GM11168 (cell line): ENCODE results near the gene C1QTNF8.

Experiments used
- in situ Hi-C: fragments of 300-500 bp; cut with MboI; formaldehyde crosslinking; loops from one replicate; pipeline ENCODE4 v1.12.0; 2022; ENCODE audit warnings: low sequenced_read_pairs; ENCODE audit not compliant: unreplicated experiment

Gene C1QTNF8

GRCh38 chr16:1066584-1067172, 29.4 kb downstream of the C1QTNF8 start:
- in situ Hi-C loops = no loop called here

DNA sequence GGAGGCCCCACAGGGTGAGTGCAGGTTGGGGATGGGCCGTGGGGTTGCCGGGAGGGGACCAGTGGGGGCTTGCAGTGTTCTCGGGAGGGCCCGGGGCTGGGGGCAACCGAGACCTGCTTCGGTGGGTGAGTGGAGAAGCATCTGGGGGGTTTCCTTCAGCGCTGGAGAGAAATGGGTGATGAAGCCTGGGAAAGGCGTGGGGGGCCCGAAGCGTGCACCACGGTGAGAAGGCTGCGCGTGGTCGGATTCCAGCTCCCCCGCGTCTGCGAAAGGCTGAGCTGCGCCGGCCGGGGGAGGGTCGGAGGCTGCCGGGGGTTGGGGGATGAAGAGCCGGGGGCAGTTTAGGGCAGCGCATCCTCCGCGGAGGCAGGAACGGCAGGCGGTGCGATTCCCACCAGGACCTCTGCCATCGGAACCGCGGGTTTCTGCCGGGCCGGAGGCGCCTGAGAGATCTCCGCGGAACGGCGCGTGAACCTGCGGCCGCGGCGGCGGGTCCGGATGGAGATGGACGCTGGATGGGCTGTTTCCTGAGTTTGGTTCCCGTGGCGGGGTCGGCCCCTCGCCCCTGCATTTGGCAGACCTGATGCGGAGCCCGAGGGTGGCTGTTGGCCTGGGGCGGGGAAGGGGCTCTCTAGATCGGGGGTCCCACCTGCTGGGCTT, 30.4 kb downstream of the C1QTNF8 start:
- in situ Hi-C loops = no loop called here

DNA sequence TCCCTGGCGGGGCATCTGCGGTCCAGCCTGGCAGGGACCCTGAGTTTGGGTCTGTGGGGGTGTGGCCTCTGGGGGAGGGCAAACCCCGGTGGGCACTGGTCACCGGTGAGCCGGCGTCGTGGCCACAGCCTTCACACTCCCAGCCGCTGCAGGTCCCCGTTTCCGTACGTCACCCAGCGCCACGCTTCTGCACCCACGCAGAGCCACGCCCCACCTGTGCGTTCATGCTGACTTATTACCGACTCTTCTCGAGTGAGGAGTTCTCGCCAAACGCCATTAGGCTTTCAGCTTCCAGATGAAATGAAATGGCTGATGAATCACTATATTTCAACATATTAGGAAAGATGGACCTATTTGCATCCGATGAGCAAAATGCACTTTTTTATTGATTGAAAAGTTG, 32.3 kb downstream of the C1QTNF8 start:
- in situ Hi-C loops = no loop called here

DNA sequence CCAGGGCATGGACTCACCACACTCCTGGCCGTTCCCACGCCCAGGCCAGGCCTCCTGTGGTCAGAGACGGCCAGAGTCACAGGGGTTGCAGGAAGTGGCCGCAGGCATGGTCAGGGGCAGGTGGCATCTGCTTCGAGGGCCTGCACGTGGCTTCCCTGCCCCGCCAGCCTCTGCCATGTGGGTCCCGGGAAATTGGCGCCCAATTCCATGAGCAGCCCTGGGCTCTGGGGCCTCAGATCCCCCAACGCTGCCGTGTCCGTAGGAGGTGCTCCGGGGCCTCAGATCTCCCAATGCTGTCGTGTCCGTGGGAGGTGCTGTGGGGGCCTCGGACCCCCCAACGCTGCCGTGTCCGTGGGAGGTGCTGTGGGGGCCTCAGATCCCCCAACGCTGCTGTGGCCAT, 33.1 kb downstream of the C1QTNF8 start:
- in situ Hi-C loops = no loop called here

DNA sequence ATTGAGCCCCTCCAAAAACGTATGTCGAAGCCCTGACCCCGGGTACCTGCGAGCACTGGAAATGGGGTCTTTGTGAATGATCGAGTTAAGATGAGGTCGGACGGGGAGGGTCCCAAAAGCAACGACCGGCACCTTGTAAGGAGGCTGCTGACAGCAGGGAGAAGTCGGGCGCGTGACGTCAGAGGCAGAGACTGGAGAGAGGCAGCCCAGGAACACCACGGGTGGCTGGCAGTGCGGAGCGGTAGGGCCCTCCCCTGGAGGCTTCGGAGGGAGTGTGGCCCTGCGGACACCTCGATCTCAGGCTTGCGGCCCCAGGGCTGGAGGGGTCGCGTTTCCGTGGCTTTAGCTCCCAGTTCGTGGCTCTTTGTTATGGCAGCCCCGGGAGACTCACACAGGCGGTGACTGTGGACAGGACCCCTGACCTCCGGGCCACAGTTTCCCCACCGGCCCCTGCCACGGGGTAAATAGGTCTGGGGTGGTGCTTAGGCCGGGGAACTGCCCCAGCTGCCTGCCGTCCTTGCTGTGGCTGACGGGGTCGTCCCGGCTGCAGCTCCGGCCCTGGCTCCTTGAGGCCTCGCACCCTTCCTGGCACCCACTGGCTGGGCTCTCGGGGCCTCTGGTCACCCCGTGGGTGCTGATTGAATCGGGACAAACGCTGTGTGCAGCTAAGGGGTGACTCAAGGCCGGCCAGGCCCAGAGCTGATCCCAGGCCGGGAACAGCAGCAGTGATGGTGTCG, 34.1 kb downstream of the C1QTNF8 start:
- in situ Hi-C loops = no loop called here

GRCh38 chr16:1060416-1061340, 35.4 kb downstream of the C1QTNF8 start:
- in situ Hi-C loops = no loop called here

DNA sequence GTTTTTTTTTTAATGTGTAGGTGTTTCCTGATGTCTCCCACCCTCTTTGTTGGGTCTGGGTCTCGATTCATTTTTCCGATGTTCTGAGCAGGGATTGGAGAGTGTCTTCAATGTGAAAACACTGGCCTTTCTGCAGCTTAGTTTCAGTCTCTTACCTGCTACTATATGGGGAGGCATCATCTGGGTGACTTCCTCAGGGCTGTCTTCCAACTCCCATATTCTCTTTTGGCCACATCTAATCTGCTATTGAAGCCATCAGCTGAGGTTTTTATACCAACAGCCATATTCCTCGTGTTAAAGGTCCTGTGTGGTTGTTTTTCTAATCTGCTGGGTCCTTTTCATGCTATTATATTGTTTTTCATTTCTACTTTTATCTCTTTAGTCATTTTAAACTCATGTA, 36.7 kb downstream of the C1QTNF8 start:
- in situ Hi-C loops = no loop called here

GRCh38 chr16:1058216-1058615, 37.8 kb downstream of the C1QTNF8 start:
- in situ Hi-C loops = no loop called here

DNA sequence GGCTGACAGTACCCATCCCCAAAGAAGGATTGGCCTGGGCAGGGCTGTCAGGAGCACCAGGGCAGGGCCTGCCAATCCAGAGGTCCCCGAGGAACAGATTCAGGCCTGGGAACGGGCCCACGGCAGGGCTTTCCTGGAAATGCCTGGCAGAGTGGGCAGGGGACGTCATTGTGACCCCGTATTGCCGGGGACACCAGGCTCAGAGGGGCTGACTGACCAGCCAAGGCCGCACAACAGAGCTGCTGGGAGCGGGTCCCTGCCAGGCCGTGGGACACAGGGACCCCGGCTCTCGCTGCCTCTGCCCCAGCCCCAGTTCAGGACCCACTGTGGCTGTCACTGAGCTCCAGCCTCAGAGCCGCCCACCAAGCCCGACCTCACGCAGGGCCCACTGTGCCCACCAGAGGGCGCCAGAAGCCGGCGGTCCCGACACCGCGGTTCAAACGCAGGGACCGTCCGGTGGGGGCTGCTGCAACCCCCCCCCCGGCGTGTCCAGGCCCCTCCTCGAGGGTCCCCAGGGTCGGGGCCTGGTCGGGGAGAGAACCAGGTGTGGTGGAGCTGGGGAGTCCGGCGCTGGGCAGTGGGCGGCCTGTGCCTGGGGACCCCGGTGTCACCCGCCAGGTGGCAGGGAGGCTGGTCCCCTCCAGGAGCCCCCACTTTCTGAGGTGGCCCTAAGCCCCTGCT, 38.7 kb downstream of the C1QTNF8 start:
- in situ Hi-C loops = no loop called here

DNA sequence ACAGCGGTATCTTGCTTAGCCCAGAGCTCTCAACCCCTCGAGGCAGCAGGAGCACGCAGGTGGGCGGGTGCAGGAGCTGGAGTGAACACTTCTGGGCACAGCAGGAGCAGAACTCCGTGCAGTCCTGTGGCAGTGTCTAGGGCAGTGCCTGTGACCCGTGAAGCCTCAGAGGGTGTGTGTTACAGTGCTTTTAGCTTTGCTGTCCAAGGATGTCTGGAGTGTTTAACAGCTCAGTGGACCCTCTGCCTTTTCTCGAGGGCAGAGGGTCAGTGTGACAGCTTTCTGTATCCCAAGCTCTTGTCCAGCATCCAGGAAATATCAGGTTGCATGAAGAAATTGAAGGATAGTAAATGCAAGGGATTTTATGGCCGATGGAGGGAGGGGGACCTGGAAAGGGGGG, 39.8 kb downstream of the C1QTNF8 start:
- in situ Hi-C loops = no loop called here

DNA sequence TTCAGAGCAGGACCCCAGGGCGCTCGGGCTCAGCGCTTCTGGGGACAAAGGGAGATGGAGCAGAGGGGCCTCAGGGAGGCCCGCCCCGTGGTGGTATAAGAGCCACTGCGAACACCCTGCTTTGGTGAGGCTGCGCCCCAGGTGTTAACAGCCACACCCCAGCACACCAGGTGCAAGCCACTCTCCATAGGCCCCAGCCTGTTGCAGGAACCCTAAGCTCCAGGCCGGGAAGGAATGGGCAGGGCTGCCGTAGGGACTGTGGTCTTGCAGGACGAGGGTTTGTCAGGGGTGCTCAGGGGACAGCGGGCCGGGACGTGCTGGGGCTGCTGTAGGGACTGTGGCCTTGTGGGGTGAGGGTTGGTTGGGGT, 40.5 kb downstream of the C1QTNF8 start:
- in situ Hi-C loops = no loop called here

GRCh38 chr16:1054660-1055556, 41.1 kb downstream of the C1QTNF8 start:
- in situ Hi-C loops = no loop called here

DNA sequence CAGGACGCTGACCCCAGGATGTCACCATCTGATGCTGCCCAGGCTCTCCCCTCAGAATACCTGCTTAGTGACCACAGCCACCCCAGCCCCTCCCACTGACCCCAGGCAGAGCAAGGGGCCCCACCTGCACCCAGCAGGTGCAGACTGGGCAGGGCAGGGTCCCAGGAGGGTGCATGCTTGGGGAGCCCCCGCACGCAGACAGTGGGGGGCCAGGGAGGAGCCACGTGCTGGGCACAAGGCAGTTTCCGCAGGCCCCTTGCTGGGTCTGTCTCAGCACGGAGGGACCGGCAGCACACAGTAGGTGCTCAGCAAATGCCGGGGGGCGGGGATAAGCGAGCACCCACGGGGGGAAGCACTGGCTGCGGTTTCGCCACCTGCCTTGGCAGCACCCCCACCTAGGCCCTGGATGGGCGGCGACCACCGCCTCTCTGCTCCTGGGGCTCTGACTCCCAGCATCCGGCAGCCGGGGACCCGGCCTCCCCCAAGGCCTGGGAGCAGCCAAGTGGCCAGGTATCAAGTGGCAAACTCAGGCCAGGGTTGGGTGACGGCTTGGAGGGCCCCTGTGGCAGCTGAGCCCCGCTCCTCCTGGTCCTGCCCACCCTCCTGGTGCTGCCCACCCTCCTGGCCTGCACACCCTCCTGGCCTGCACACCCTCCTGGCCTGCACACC, 42.2 kb downstream of the C1QTNF8 start:
- in situ Hi-C loops = no loop called here

DNA sequence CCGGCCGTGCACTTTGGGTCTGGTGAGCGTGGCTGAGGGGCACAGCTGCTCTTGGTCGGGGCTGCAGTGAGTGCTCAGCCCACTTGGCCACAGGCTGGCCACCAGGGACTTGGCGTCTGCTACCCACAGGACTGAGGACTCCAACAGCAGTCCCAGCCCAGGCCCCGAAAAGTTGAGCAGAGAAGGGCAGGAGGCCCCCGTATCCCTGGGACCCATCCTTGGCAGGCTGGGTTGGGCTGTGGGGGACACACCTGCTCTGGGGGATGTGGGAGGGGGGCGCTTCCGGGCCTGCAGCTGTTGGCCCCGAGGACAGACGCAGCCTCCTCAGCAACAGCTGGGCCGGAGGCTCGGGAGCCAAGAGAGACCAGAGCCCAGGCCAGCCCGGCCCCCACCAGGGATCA, 42.9 kb downstream of the C1QTNF8 start:
- in situ Hi-C loops = no loop called here

GRCh38 chr16:1052721-1053120, 43.3 kb downstream of the C1QTNF8 start:
- in situ Hi-C loops = no loop called here

DNA sequence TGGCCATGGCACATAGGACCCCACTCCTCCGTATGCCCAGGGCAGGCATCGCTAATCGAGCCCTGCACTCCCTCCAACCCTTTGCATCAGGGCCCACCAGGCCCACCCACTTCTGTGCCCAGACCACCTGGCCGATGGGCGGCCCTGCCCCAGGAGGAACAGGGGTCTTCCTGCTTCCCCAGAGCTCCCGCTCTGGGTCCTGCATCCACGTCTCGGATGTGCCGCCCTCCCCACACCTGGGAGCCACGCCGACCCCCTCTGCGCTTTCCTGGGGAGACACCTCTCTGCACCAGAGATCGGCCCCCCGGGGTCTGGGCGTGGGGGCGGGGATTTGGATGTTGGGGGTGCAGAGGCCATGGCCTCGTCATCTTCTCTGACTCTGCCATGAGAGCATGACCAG, 44.6 kb downstream of the C1QTNF8 start:
- in situ Hi-C loops = no loop called here

DNA sequence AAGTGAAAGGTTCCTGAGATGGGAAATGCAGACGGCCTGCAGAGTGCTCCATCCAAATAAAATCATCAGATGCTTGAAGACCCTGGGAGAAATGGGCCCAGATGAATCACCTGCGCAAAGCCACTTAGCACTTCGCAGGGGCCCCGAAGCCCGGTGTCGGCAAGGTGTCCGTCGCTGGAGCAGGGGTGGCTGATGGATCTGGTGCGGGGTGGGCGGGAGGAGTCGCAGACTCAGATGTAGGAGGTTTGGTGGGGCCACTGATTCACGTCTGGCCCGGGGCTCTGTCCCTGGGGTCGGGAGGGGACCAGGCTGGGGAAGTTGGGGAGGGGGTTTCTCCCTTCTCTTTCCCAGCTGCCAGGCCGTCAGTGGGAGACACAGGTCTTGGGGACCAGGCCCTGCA, 45.1 kb downstream of the C1QTNF8 start:
- in situ Hi-C loops = no loop called here

DNA sequence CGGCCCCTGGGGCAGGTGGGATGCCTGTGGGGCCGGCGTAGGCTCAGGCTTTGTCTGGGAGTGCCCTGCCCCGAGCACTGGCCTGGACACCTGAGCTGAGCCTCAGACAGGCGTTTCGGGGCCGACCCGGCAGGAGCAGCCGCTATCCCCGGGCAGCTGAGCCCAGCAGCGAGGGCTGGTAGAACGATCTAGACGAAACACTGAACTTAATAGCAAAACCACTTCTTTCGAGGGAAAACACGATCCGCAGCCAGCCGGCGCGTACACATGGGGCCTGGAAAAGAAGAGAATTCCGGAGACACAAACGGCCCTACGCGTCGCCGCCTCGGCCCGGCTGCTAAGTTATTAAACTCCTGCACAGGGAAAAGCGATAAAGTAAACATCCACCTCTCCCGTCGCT, 45.5 kb downstream of the C1QTNF8 start:
- in situ Hi-C loops = no loop called here

GRCh38 chr16:1049976-1050247, 46.1 kb downstream of the C1QTNF8 start:
- in situ Hi-C loops = no loop called here
